ENCODE results near the gene NMNAT1. TPM values are rescaled to one million over a fixed set of nuclear protein-coding genes. Genes with fewer than 3 reads are reported as not detected.

The NMNAT1 gene
- 19.0 and 20.2 TPM in 2 replicates for total RNA-seq (2014; rRNA removed; shearing (Covaris generic))

DNA sequence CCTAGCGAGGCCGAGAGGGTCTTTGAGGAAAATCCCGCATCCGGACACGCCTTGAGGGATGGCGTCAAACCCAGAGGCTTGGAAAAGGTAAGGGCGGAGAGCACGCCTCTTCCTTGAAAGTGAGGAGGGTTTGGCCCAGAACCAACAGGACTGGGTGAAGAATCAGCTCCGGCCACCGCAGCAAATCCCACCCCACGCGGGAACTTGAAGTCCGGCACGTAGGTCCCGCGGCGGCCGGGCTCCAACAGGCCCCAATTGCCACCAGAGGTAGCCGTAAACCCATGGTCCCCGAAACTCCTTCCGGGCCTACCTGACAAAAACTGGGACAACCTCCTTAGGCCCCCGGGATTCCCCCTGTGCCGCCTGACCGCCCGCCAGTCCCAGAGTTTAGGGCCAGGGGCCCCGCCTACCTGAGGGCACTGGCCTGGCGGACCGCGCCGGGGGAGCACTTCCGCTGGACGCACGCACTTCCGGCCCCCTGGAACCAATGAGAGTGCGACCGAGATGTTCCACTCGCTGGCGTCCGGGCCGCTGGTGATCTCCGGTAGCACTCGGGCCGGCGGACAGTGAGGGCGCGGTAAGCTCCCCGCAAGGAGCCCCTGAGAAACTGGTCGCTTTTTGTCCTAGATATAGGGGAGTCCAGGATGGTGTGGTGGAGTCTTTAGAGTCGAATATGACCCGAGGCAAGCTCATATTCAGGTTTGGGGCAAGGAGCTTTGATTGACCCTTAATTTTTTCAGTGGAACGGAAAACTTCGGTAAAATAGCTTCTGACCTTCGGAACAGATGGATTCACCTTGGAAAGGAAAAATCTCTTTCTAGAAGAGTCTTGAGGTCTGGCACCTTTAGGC, at the start of gene NMNAT1, which contains the start of gene LZIC:
Gene NMNAT1 (plus strand): TSS at position 537 of the 850 bp plus-strand sequence. CDS start 28,599 bp downstream, outside the sequence.
Gene LZIC (minus strand): TSS at position 453 of the 850 bp plus-strand sequence. CDS start 6,772 bp downstream, outside the sequence.
- DNase-seq (ENCODE audit: low spot score), result peak; percentile 91
- in situ Hi-C loops (cut with HindIII; ENCODE audit: low sequenced_read_pairs), result no loop called here

- in situ Hi-C loops (cut with HindIII; ENCODE audit: low sequenced_read_pairs), result no loop called here
- no peak for DNase-seq (ENCODE audit: low spot score)
Observed at GRCh38 chr1:9894115-9894514, 49.2 kb upstream of the NMNAT1 start.

DNA sequence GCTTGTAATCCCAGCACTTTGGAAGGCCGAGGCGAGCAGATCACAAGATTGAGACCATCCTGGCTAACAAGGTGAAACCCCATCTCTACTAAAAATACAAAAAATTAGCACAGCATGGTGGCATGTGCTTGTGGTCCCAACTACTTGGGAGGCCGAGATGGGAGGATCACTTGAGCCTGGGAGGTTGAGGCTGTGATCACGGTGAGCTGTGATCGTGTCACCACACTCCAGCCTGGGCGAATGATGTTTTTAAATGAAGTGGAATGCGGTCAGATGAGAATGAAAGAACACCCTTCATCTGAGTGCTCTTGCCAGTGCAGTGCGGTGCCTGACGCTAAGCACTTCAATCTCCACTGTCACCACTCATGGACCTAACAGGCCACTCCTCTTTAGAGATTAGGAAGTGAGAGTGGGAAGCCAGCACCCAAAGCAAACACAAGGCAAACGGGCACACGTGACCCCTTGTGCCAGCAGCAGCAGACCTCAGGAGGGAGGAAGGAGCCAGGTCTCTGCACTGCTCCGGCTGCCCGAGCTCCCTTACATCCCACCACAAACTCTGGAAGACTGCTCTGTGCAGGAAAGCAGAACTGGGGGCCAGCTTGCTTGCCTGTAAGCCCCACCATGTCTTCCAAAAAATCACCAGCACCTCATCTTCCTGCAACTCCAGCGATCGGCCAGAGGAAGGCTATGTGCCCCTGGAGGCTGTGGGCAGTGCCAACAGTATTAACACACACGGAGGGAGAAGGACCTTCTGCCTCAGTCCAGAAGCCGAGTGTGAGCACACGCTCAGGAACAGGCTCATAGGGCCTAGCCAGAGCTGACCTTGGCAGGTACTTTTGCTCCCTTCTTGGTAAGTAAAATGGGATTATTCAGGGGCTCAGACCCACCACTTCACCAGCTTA, 42.9 kb upstream of the NMNAT1 start:
- in situ Hi-C loops (cut with HindIII; ENCODE audit: low sequenced_read_pairs), result no loop called here
- peak; percentile 74 for DNase-seq (ENCODE audit: low spot score)

GRCh38 chr1:9901148-9902059, 41.9 kb upstream of the NMNAT1 start:
- DNase-seq (ENCODE audit: low spot score), result peak; percentile 90
- in situ Hi-C loops (cut with HindIII; ENCODE audit: low sequenced_read_pairs), result no loop called here

GRCh38 chr1:9902060-9902452, 41.2 kb upstream of the NMNAT1 start:
- in situ Hi-C loops (cut with HindIII; ENCODE audit: low sequenced_read_pairs), result no loop called here

GRCh38 chr1:9903801-9904527, 39.3 kb upstream of the NMNAT1 start:
- in situ Hi-C loops (cut with HindIII; ENCODE audit: low sequenced_read_pairs), result no loop called here
- no peak for DNase-seq (ENCODE audit: low spot score)

More at GRCh38 chr1:9902060-9902452, 41.2 kb upstream of the NMNAT1 start:
- peak; percentile 95 for DNase-seq (ENCODE audit: low spot score)

GRCh38 chr1:9904596-9904995, 38.7 kb upstream of the NMNAT1 start:
- in situ Hi-C loops (cut with HindIII; ENCODE audit: low sequenced_read_pairs), result no loop called here
- no peak for DNase-seq (ENCODE audit: low spot score)

DNA sequence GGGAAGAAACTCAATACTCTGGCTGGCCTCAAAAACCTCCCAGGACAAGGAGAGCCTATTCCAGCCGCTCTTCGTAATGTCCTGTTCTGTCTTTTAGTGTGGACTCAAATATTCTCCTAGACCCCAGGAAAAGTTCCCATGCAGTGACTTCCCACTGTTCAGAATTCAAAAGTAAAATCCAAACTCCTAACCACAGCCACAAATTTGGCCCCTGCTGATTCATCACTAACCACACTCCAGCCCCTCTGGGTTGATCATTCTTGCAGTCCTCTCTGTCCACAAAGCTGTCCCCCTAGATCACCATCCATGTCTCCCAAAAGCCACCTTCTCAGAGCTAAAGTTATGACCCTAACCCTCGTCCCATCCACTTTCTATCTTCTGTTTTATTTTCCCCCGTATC, 38.3 kb upstream of the NMNAT1 start:
- DNase-seq (ENCODE audit: low spot score), result no peak
- in situ Hi-C loops (cut with HindIII; ENCODE audit: low sequenced_read_pairs), result no loop called here

GRCh38 chr1:9906466-9906865, 36.8 kb upstream of the NMNAT1 start:
- in situ Hi-C loops (cut with HindIII; ENCODE audit: low sequenced_read_pairs), result no loop called here
- no peak for DNase-seq (ENCODE audit: low spot score)

DNA sequence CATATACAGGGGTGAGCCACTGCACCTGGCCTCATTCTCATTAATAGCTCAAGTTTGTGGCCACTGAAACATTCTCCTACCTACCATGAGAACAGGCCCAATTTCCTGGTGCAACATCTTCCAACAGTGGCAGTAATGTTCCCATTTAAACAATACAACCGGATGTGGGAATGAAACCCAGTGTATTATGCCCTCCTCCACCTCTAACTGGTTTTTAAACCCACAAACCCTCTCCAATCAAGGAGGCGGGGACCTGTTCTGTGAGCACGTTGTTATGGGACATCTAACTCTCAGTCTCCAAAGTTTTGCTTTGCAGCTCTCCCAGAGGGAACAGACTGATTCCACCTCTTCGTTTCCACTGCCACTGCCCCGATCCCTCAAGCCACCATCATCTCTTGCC, 35.8 kb upstream of the NMNAT1 start:
- no peak for DNase-seq (ENCODE audit: low spot score)
- in situ Hi-C loops (cut with HindIII; ENCODE audit: low sequenced_read_pairs), result no loop called here

- DNase-seq (ENCODE audit: low spot score), result no peak
- in situ Hi-C loops (cut with HindIII; ENCODE audit: low sequenced_read_pairs), result no loop called here
Observed at GRCh38 chr1:9908871-9909233, 34.4 kb upstream of the NMNAT1 start.

- DNase-seq (ENCODE audit: low spot score), result peak; percentile 37
- in situ Hi-C loops (cut with HindIII; ENCODE audit: low sequenced_read_pairs), result no loop called here
Observed at GRCh38 chr1:9909234-9910046, 33.8 kb upstream of the NMNAT1 start.

DNA sequence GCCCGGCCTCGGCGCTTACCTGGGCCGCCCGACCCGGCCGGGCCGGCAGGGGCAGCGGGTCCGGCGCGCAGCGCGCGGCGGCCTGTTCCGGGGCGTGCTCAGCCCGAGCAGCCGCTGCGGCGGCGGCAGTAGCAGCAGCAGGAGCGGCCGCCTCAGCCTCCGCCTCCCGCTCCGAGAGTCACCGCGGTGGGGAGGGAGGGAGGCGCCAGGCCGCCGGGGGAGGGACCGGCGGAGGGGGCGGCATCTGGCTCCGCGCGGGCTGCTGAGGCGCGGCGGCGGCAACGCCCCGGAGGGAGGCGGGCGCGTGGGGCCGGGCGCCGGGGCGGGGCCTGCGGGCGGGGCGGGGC, 33.2 kb upstream of the NMNAT1 start, which contains the start of gene CTNNBIP1:
Gene CTNNBIP1 (minus strand): TSS at position 194 of the 347 bp plus-strand sequence. CDS start 38,205 bp downstream, outside the sequence.
- no peak for DNase-seq (ENCODE audit: low spot score)
- in situ Hi-C loops (cut with HindIII; ENCODE audit: low sequenced_read_pairs), result no loop called here

DNA sequence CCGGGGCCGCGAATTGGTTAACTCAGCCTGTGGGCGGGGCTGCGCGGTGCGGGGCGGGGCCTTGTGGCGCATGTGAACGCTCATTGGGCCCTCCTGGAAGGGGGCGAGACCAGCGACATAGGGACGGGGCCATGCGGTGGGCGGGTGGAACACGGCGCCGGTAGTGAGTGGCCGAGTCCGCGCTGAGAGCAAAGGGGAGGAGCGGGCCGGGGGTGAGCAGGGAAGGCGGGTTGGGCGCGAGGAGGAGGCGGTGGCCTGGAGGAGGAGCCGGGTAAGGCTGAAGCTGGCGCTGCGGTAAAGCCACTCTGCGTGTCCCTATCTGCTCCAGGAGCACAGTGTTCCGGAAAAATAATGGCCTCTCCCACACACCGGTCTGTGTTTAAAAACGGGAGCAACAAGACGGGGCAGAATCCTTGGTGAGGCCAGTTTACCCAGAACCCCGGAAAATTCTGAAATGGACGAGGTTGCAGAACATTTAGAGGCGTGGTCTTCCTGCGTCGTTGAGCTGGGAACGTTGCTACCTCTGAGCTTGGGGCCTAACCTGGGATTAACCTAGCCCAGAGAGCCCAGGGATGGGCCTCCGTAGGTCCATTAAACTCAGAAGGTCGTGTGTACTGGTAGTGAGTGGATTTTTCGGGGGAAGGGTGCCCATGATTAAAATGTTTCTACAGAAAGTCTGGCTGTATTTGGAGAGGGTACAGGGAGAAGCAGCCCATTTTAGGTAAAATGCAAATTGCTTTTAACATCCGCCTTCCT, 32.7 kb upstream of the NMNAT1 start:
- DNase-seq (ENCODE audit: low spot score), result peak; percentile 100
- in situ Hi-C loops (cut with HindIII; ENCODE audit: low sequenced_read_pairs), result no loop called here

- in situ Hi-C loops (cut with HindIII; ENCODE audit: low sequenced_read_pairs), result no loop called here
- no peak for DNase-seq (ENCODE audit: low spot score)
Observed at GRCh38 chr1:9912264-9912936, 30.9 kb upstream of the NMNAT1 start.

GRCh38 chr1:9914610-9914937, 28.7 kb upstream of the NMNAT1 start:
- DNase-seq (ENCODE audit: low spot score), result no peak
- in situ Hi-C loops (cut with HindIII; ENCODE audit: low sequenced_read_pairs), result no loop called here
